Choroid plexus epithelial cell (primary cell): ENCODE measurements around the gene TTC28.

Experiments used
- DNase-seq: peaks from one replicate; pipeline ENCODE4 v3.0.0-alpha.2; 2010; ENCODE audit warnings: low read depth
- H3K4me3 ChIP-seq: 2 replicates; pipeline ENCODE4 v1.5.1; 2011; ENCODE audit warnings: low read depth, mild to moderate bottlenecking, control low read depth, low read length, moderate library complexity
- TF ChIP-seq, protein P1 (sequence below): conservative IDR thresholded peaks from 2 replicates; pipeline ENCODE4 v1.5.1; 2011; ENCODE audit warnings: low read depth, mild to moderate bottlenecking, control low read depth, inconsistent platforms, low read length, moderate library complexity

TTC28 gene

GRCh38 chr22:28435982-28436381 is 243.7 kb downstream of the TTC28 start:
- no peak for DNase-seq
- TF ChIP-seq, protein P1, sequence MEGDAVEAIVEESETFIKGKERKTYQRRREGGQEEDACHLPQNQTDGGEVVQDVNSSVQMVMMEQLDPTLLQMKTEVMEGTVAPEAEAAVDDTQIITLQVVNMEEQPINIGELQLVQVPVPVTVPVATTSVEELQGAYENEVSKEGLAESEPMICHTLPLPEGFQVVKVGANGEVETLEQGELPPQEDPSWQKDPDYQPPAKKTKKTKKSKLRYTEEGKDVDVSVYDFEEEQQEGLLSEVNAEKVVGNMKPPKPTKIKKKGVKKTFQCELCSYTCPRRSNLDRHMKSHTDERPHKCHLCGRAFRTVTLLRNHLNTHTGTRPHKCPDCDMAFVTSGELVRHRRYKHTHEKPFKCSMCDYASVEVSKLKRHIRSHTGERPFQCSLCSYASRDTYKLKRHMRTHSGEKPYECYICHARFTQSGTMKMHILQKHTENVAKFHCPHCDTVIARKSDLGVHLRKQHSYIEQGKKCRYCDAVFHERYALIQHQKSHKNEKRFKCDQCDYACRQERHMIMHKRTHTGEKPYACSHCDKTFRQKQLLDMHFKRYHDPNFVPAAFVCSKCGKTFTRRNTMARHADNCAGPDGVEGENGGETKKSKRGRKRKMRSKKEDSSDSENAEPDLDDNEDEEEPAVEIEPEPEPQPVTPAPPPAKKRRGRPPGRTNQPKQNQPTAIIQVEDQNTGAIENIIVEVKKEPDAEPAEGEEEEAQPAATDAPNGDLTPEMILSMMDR = no peak
- no peak overlapping the region for H3K4me3 ChIP-seq

DNA sequence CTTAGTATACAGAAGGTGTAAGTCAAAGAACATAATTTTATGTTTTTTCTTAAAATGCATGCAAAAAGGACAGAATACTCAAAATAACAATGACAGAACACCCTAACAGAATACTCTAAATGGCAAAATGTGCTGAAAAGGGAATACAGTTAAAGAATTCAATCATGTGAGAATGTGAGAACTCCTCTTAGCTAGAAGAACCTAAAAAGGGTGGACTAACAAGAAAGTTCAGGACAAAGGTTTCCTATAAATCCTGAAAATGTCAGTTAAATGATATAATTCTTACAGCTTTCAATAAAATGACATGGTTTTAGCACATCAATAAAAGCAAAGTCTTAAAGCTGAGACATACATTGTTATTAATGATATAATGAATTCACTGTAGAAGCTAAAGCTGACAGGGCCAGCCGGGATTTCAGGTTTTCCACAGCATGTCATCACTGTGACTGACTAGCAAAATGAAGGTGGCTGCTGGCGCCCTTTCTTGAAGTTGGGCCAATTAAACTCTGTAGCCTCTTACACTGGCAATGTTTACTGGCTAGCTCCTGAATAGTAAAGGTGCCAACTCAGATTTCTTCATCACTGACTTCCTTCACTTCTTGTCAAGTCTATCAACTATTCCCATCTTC is 244.4 kb downstream of the TTC28 start:
- H3K4me3 ChIP-seq = no peak overlapping the region
- no peak for DNase-seq
- TF ChIP-seq, protein P1 = no peak

- TF ChIP-seq, protein P1 = no peak
- no peak overlapping the region for H3K4me3 ChIP-seq
- no peak for DNase-seq
These were observed 249.1 kb downstream of the TTC28 start for GRCh38 chr22:28430466-28431025.

DNA sequence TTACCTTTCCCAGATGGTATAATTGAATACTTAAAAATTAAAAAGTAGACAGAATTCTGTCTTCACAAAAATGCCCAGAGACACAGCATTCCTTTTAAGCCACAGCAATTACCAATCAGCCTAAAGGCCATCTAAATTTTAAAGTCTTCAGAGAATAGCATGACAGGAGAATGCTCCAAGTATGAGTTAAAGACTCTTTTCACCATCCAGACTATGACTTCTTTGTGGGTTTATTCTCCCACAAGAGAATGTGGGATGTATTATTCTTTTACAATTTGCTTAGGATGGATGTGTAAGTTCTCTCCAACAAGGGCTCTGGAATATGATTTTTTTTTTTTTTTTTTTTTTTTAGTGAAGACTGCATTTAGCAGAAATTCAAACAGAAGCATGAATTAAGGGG is 249.9 kb downstream of the TTC28 start:
- H3K4me3 ChIP-seq = no peak overlapping the region
- TF ChIP-seq, protein P1 = no peak
- no peak for DNase-seq

DNA sequence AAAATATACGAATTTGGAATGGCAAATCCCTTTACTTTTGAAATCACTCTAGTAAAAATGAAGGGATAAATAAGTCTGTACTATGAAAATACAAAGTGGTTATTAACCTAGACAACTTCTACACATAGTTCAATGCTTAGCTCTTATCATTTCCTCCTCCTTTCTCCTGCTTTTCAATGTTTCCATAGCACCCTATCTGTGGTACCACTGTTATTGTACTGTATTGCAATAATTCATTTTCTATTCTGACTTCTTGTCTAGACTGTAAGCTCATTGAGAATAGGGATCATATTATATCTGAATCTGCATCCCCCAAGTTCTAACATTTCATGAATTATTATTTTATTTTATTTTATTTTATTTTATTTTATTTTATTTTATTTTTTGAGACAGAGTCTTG is 251.4 kb downstream of the TTC28 start:
- no peak overlapping the region for H3K4me3 ChIP-seq
- no peak for DNase-seq
- TF ChIP-seq, protein P1 = no peak

- DNase-seq = peak; percentile 64
- TF ChIP-seq, protein P1 = no peak
These were observed 253.1 kb downstream of the TTC28 start for GRCh38 chr22:28426346-28427132.

More at GRCh38 chr22:28426346-28427132, 253.1 kb downstream of the TTC28 start:
- no peak overlapping the region for H3K4me3 ChIP-seq
